RWPE2 (cell line): ENCODE data around the gene RAN.

Source experiments
- ATAC-seq: fragments of 200-7000 bp; cut with Tn5 transposase; 3 replicates; pipeline ENCODE4 v1.9.1; 2021; ENCODE audit warnings: low read depth
- DNase-seq: peaks from one replicate; pipeline ENCODE4 v3.0.0-alpha.2; 2020; ENCODE audit warnings: low spot score
- H3K27ac ChIP-seq: fragments of 450-650 bp; 2 replicates; pipeline ENCODE4 v1.5.1; 2017; ENCODE audit warnings: mild to moderate bottlenecking; ENCODE audit not compliant: poor library complexity, severe bottlenecking
- H3K27me3 ChIP-seq: fragments of 250-450 bp; sonication (Bioruptor Pico); 2 replicates; pipeline ENCODE4 v1.5.1; 2021; ENCODE audit warnings: mild to moderate bottlenecking, moderate library complexity; ENCODE audit not compliant: insufficient read depth, poor library complexity, severe bottlenecking
- H3K36me3 ChIP-seq: fragments of 250-450 bp; sonication (Bioruptor Pico); 2 replicates; pipeline ENCODE4 v1.5.1; 2020; ENCODE audit warnings: low read depth, mild to moderate bottlenecking, moderate library complexity
- H3K4me1 ChIP-seq: fragments of 250-450 bp; sonication (Bioruptor Pico); 2 replicates; pipeline ENCODE4 v1.5.1; 2021; ENCODE audit warnings: mild to moderate bottlenecking, moderate library complexity; ENCODE audit not compliant: insufficient read depth, poor library complexity, severe bottlenecking
- H3K4me3 ChIP-seq: fragments of 250-450 bp; sonication (Bioruptor Pico); 2 replicates; pipeline ENCODE4 v1.5.1; 2021; ENCODE audit warnings: mild to moderate bottlenecking, moderate library complexity; ENCODE audit not compliant: severe bottlenecking
- H3K9me3 ChIP-seq: fragments of 250-450 bp; sonication (Bioruptor Pico); 2 replicates; pipeline ENCODE4 v1.5.1; 2021; ENCODE audit warnings: mild to moderate bottlenecking, moderate library complexity; ENCODE audit not compliant: severe bottlenecking
- CTCF ChIP-seq: fragments of 450-650 bp; IDR thresholded peaks from one replicate; pipeline ENCODE4 v1.5.1; 2017; ENCODE audit warnings: mild to moderate bottlenecking, moderate library complexity; ENCODE audit not compliant: poor library complexity, severe bottlenecking

RAN gene

GRCh38 chr12:130828895-130829294 is 43.0 kb upstream of the RAN start:
- H3K4me1 ChIP-seq, result peaks cover 9% of the 10 kb centered on the region
- no peak overlapping the region for H3K27ac ChIP-seq
- no peaks in the 10 kb centered on the region for H3K27me3 ChIP-seq
- TF ChIP-seq CTCF, result no peak
- H3K36me3 ChIP-seq, result peaks cover 11% of the 10 kb centered on the region; the same call in 1 of the 2 replicates
- H3K4me3 ChIP-seq, result no peak overlapping the region
- DNase-seq (no peak), ATAC-seq (no peak)
- H3K9me3 ChIP-seq, result no peaks in the 10 kb centered on the region

GRCh38 chr12:130829391-130830245 is 42.2 kb upstream of the RAN start:
- no peak for ATAC-seq
- H3K36me3 ChIP-seq, result peaks cover 9% of the 10 kb centered on the region; the same call in 1 of the 2 replicates
- TF ChIP-seq CTCF, result no peak
- H3K9me3 ChIP-seq, result no peaks in the 10 kb centered on the region
- no peak overlapping the region for H3K27ac ChIP-seq
- H3K4me3 ChIP-seq, result no peak overlapping the region
- H3K4me1 ChIP-seq, result peaks cover 9% of the 10 kb centered on the region
- no peaks in the 10 kb centered on the region for H3K27me3 ChIP-seq
- no peak for DNase-seq

- peaks cover 9% of the 10 kb centered on the region for H3K4me1 ChIP-seq
- DNase-seq (no peak), ATAC-seq (no peak)
Observed at GRCh38 chr12:130830246-130830551, 41.7 kb upstream of the RAN start.

GRCh38 chr12:130831246-130831645 is 40.6 kb upstream of the RAN start:
- DNase-seq, result no peak
- H3K36me3 ChIP-seq, result peaks cover 10% of the 10 kb centered on the region
- no peaks in the 10 kb centered on the region for H3K27me3 ChIP-seq
- H3K4me3 ChIP-seq, result no peak overlapping the region
- H3K4me1 ChIP-seq, result peaks cover 8% of the 10 kb centered on the region
- no peaks in the 10 kb centered on the region for H3K9me3 ChIP-seq
- TF ChIP-seq CTCF, result no peak
- no peak overlapping the region for H3K27ac ChIP-seq
- ATAC-seq, result no peak

More at GRCh38 chr12:130830246-130830551, 41.7 kb upstream of the RAN start:
- Histone ChIP-seq H3K27ac (no peak overlapping the region), H3K27me3 (no peaks in the 10 kb centered on the region), H3K4me3 (no peak overlapping the region), H3K36me3 (peaks cover 7% of the 10 kb centered on the region), H3K9me3 (no peaks in the 10 kb centered on the region)
- no peak for TF ChIP-seq CTCF

GRCh38 chr12:130831876-130832405 is 39.9 kb upstream of the RAN start:
- Histone ChIP-seq H3K36me3 (peaks cover 5% of the 10 kb centered on the region; the same call in 1 of the 2 replicates), H3K9me3 (no peaks in the 10 kb centered on the region), H3K4me1 (peaks cover 5% of the 10 kb centered on the region), H3K27ac (no peak overlapping the region), H3K4me3 (no peak overlapping the region), H3K27me3 (no peaks in the 10 kb centered on the region)
- DNase-seq (no peak), ATAC-seq (no peak)
- no peak for TF ChIP-seq CTCF
